Melanocyte of skin (primary cell): ENCODE data around the gene CELA3B. TPM values are rescaled to one million over a fixed set of nuclear protein-coding genes. Genes with fewer than 3 reads are reported as not detected.

Experiments
- small RNA-seq, 2 donors: library from RNA; depleted of rRNA; stranded (forward); fragments of <200 nt; gene quantifications; one replicate each; pipeline ENCODE3, GENCODE V24; 2012
- total RNA-seq, 2 donors: library from RNA; depleted of rRNA; stranded (reverse); fragments of >200 nt; gene quantifications; 2 replicates each; pipeline ENCODE4 v1.2.3, GENCODE V29; 2012

Gene CELA3B
- total RNA-seq = not detected

GRCh38 chr1:21976703-21977239 is at the start of gene CELA3B:
Gene CELA3B (plus strand): TSS chr1:21977022. CDS start chr1:21977040, 18 bp downstream.

DNA sequence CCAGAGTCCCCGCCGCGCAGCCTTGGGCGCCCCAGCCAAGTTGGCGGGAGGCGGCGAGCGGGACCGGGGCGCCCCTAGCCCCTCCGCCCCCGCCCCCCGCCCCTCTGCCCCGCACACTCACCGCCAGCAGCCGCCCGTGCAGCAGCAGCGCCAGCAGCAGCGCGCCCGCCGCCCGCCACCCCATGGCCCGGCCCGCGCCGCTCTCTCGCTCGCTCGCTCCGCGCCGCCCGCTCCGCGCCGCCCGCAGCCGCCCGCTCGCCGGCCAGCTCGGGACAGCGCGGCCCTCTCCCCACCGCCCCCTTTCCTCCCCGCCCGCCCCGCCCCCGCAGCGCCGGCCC is 39.8 kb upstream of the CELA3B start, which contains the start of gene HSPG2:
TSS of gene HSPG2 (minus strand) at position 277 of the 338 bp plus-strand sequence. CDS start at position 184, 93 bp downstream.

DNA sequence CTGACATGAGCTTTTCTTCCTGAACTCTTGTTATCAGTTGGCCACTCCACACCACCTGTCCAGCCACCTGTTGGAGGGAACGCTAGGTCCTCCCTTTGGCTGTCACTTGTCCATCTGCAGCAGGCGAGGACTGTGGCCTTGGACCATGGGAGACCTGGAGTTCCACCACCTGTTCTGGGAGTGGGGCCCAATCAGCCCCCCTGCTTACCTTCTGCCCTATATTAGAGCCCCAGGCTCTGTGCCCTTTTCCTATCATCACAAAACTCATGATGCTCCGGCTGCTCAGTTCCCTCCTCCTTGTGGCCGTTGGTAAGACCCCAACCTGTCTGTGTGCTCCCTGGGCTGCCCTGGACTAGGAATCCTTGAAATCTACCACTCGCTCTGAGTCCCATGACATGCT is 24.6 kb downstream of the CELA3B start, which contains the start of gene CELA3A:
TSS of gene CELA3A (plus strand) at position 249 of the 400 bp plus-strand sequence. CDS start at position 267, 18 bp downstream.

Small RNA genes within 50 kb of the gene (small RNA-seq; reads per million reads assigned to genes)
- gene RN7SL186P (0 reads per million in 2 donors), gene RN7SL386P (0 reads per million in 2 donors), gene RNU6-1022P (0 reads per million in 2 donors), gene RNU6-776P (0 reads per million in 2 donors)

Other genes with a start within 250 kb of the CELA3B start
- gene USP48, start 193.9 kb upstream of the CELA3B start, total RNA-seq = 10 to 100 TPM; 70.9 to 75.3 TPM
- not detected for gene LDLRAD2, start 164.8 kb upstream of the CELA3B start, total RNA-seq
- 10 to 100 TPM; 82.9 to 87.6 TPM for gene HSPG2, start 39.7 kb upstream of the CELA3B start, total RNA-seq
- not detected for gene CELA3A, start 24.6 kb downstream of the CELA3B start, total RNA-seq
- 100 to 1,000 TPM; 312 to 332 TPM for gene CDC42, start 75.7 kb downstream of the CELA3B start, total RNA-seq
- gene WNT4, start 166.1 kb downstream of the CELA3B start, total RNA-seq = not detected